GM18909 (cell line): Measurements from ENCODE around the gene THSD4.

ENCODE experiments used
- ATAC-seq: cut with Tn5 transposase; IDR thresholded peaks from one replicate; pipeline ENCODE4 v1.9.1; 2021; ENCODE audit warnings: mild to moderate bottlenecking; ENCODE audit not compliant: unreplicated experiment, poor library complexity

The THSD4 gene

GRCh38 chr15:71278989-71279756 is 163.9 kb downstream of the THSD4 start:
- no peak for ATAC-seq

DNA sequence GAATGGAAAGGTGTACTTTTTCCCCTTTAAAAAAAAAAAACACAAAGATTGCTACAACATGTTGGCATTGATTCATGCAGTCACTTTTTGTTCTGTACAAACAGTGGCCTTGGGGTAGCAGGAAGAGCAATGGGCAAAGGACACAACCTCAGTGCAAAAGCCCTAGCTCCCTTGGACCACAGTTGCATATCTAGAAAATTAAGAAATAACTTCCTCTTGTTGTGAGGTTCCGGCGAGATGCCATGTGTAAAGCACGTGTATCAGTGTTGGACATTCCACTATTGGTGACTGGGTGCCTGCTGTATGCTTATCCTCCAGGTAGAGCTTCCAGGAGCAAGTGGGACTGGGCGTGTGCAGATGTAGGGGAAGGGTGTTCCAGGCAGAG is 164.5 kb downstream of the THSD4 start:
- no peak for ATAC-seq

GRCh38 chr15:71280206-71280605 is 164.9 kb downstream of the THSD4 start:
- ATAC-seq, result no peak

DNA sequence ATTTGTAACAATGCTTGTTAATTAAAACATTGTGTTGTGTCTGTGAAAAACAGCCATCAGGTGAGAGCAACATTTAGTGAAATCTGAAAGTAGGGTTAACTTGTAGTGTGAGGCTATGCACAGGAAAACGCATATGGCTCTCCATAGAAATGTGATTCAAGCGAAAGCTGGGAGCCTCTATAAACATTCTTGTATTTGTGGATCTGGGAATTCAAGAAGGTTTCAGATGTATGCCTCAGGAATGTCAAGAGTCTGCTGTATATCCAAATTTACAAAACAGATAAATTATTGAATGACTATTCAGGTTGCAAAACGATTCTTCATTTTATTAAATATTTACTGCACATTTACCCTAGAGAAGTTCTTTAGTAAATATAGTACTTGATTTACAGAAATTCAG is 166.0 kb downstream of the THSD4 start:
- ATAC-seq, result no peak

- no peak for ATAC-seq
These were observed 166.8 kb downstream of the THSD4 start for GRCh38 chr15:71282076-71282475.

- no peak for ATAC-seq
These were observed 173.2 kb downstream of the THSD4 start for GRCh38 chr15:71288348-71288955.

GRCh38 chr15:71290002-71290401 is 174.7 kb downstream of the THSD4 start:
- no peak for ATAC-seq

- ATAC-seq, result no peak
These were observed 175.8 kb downstream of the THSD4 start for GRCh38 chr15:71290881-71291635.

- no peak for ATAC-seq
These were observed 176.5 kb downstream of the THSD4 start for GRCh38 chr15:71291723-71292122.

DNA sequence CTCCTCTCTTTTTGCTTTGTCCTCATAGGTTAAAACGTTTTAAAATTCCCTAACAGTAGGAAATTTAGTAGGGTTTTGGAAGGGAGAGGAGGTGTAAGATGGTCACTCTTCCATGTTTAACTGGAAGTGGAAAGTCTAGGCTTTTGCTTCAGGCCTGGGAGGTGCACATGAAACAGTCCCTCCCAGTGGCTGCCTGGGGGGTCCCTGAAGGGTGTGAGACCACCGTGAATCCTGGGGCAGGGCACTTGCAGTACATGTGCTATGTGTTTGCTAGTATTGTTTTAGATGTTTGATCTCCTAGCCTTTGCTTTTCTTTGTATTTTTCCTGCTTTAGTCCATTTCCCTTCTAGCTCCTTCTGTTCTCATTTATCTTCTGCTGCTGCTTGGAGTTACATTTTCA is 178.5 kb downstream of the THSD4 start:
- ATAC-seq, result no peak

DNA sequence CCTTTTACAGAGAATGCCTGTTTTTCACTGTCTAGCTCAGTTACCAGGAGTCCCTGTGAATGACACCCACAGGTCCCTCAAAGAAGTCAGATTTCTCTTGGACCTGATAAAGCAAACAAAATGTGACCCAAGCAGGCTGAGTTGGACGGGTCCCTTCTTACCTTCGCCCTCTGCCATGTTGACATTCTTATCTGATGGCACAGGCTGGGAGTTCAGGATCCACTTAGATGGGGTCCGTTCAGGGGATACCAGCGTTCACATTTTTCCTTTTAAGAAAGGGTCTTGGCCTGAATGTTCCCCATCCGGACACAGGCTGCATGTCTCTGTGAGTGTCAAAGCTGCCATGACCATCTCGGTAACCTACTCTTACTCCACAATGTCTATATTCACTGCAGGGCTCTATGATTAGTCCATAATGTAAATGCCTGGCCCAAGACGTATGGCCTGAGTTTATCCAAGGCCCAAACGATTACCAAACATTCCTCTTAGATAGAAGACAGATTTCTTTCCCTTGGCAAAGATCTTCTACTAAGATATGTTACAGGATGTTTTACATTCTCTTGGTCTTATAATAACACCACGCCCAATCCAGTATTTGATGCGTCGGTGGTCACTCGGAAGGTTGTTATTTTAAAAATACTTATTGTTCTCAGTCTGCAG is 179.1 kb downstream of the THSD4 start:
- no peak for ATAC-seq

GRCh38 chr15:71294911-71295602 is 179.8 kb downstream of the THSD4 start:
- no peak for ATAC-seq

GRCh38 chr15:71295603-71296314 is 180.5 kb downstream of the THSD4 start:
- ATAC-seq, result no peak

- no peak for ATAC-seq
These were observed 181.0 kb downstream of the THSD4 start for GRCh38 chr15:71296315-71296679.

GRCh38 chr15:71301958-71302621 is 186.8 kb downstream of the THSD4 start:
- no peak for ATAC-seq

DNA sequence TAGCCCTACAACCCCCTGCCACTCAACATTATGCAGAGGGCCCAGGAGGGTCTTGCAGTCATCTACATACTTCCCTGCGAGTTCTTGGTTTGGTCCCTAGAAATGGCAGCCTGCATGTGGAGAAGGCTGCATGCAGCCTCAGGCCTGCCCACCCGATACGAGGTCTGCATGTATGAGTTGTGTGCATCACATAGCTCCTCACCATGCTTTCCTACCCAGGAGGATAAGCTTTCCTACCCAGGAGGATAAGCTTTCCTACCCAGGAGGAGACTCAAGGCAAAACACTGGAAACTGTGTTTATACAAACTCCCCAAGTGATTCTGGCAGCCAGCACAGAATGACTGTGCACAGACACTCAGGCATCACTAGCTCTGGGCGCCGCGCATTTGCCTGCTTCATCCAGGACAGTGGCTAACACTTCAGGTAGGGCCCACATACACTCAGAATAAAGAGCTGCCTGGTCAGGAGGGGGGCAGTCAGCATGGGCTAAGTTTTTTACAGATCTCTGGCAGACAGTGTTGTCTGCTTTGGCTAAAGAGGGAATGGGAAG is 187.7 kb downstream of the THSD4 start:
- no peak for ATAC-seq

DNA sequence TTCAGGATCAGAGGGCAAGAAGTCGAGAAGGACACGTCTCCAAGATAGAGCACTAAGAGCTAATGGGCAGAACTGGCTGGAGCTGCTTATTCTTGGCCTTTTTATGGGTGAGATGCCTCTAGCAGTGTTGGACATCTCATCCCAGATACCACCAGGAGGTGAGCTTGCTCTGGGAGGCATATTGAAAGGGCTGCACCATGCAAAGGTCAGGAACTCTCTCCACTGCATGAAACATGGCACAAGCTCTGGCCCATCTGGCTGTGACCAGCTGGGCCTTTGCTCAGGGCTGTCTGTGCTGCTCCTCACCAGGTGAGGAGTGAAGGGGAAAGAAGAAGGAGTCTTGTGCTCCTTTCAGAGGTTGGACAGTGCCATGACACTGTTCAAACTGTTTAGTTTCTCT is 188.7 kb downstream of the THSD4 start:
- ATAC-seq, result no peak

DNA sequence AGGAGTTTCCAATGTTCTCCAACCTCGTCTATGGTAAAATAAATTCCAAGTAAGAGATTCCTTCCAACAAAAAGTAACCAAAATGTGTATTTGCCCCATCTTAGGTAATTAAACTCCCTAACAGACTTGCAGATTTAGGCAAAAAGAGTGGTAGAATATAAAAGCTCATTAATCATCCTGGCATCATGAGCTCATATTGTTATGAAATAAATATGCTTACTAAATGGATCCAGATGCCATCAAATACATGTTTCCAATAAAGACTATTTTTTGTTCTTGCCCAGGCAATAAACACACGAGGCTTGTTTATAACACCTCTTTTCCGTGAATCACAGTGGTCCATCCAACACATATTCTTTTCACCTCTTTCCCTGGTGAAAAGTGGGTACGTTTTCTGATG is 189.4 kb downstream of the THSD4 start:
- no peak for ATAC-seq

GRCh38 chr15:71306538-71306937 is 191.3 kb downstream of the THSD4 start:
- ATAC-seq, result no peak
